GM19468 (cell line): ENCODE results near the gene PHKB.
"Not testable (repeated sequence)": the region's sequence is repeated elsewhere in the genome, so short reads cannot be mapped to it uniquely, and the experiment has no call there.

Experiments
- ATAC-seq: cut with Tn5 transposase; IDR thresholded peaks from one replicate; pipeline ENCODE4 v1.9.1; 2021; ENCODE audit warnings: mild to moderate bottlenecking, moderate library complexity, moderate number of reproducible peaks; ENCODE audit not compliant: unreplicated experiment; ENCODE audit errors: extremely low read depth

The PHKB gene

GRCh38 chr16:47499700-47500264 is 38.7 kb downstream of the PHKB start:
- ATAC-seq, result no peak

GRCh38 chr16:47503936-47504335 is 42.8 kb downstream of the PHKB start:
- ATAC-seq, result no peak

- ATAC-seq, result no peak
Observed at GRCh38 chr16:47504599-47504998, 43.5 kb downstream of the PHKB start.

GRCh38 chr16:47506800-47507199 is 45.7 kb downstream of the PHKB start:
- no peak for ATAC-seq

GRCh38 chr16:47507701-47508100 is 46.6 kb downstream of the PHKB start:
- no peak for ATAC-seq

- ATAC-seq, result no peak
Observed at GRCh38 chr16:47511882-47512281, 50.8 kb downstream of the PHKB start.

GRCh38 chr16:47519037-47519436 is 57.9 kb downstream of the PHKB start:
- no peak for ATAC-seq

GRCh38 chr16:47519546-47519945 is 58.4 kb downstream of the PHKB start:
- ATAC-seq, result no peak

- no peak for ATAC-seq
Observed at GRCh38 chr16:47519996-47520679, 59.0 kb downstream of the PHKB start.

- peak; percentile 97 for ATAC-seq
Observed at GRCh38 chr16:47523342-47524006, 62.3 kb downstream of the PHKB start.

- no peak for ATAC-seq
Observed at GRCh38 chr16:47524007-47524405, 62.9 kb downstream of the PHKB start.

GRCh38 chr16:47528431-47528830 is 67.3 kb downstream of the PHKB start:
- ATAC-seq, result no peak

GRCh38 chr16:47533744-47534292 is 72.7 kb downstream of the PHKB start:
- no peak for ATAC-seq

- ATAC-seq, result no peak
Observed at GRCh38 chr16:47538472-47538871, 77.3 kb downstream of the PHKB start.

- ATAC-seq, result not testable (repeated sequence)
Observed at GRCh38 chr16:47539707-47540670, 78.9 kb downstream of the PHKB start.

- ATAC-seq, result not testable (repeated sequence)
Observed at GRCh38 chr16:47541135-47541534, 80.0 kb downstream of the PHKB start.

GRCh38 chr16:47544255-47544654 is 83.1 kb downstream of the PHKB start:
- not testable (repeated sequence) for ATAC-seq

- ATAC-seq, result not testable (repeated sequence)
Observed at GRCh38 chr16:47551185-47551584, 90.1 kb downstream of the PHKB start.

- ATAC-seq, result not testable (repeated sequence)
Observed at GRCh38 chr16:47551767-47552166, 90.6 kb downstream of the PHKB start.
